Neural progenitor cell (in vitro differentiated cells): ENCODE data around the gene ME1. TPM values are rescaled to one million over a fixed set of nuclear protein-coding genes. Genes with fewer than 3 reads are reported as not detected.

Experiments
- DNase-seq: peaks from one replicate; pipeline ENCODE4 v3.0.0-alpha.2; 2016; ENCODE audit warnings: low spot score
- H2AFZ ChIP-seq: fragments of 200-600 bp; sonication (generic); replicated peaks from 2 replicates; pipeline ENCODE4 v1.6.1; 2016; ENCODE audit warnings: antibody characterized with exemption
- H3F3A ChIP-seq: fragments of 200-600 bp; sonication (generic); 2 replicates; pipeline ENCODE4 v1.6.1; 2016; ENCODE audit warnings: antibody characterized with exemption, low read depth
- H3K27ac ChIP-seq: fragments of 200-600 bp; sonication (generic); 2 replicates; pipeline ENCODE4 v1.5.1; 2016; ENCODE audit warnings: mild to moderate bottlenecking
- H3K27me3 ChIP-seq: fragments of 200-600 bp; sonication (generic); 2 replicates; pipeline ENCODE4 v1.6.1; 2016; ENCODE audit warnings: mild to moderate bottlenecking, moderate library complexity
- H3K36me3 ChIP-seq: fragments of 200-600 bp; sonication (generic); 2 replicates; pipeline ENCODE4 v1.5.1; 2016
- H3K4me1 ChIP-seq: fragments of 200-600 bp; sonication (generic); 2 replicates; pipeline ENCODE4 v1.6.1; 2016; ENCODE audit warnings: mixed run types
- H3K4me2 ChIP-seq: fragments of 200-600 bp; sonication (generic); 2 replicates; pipeline ENCODE4 v1.6.1; 2016
- H3K4me3 ChIP-seq: fragments of 200-600 bp; sonication (generic); 2 replicates; pipeline ENCODE4 v1.5.1; 2016
- H3K79me2 ChIP-seq: fragments of 200-600 bp; sonication (generic); 2 replicates; pipeline ENCODE4 v1.6.1; 2016; ENCODE audit warnings: low read depth
- H3K9ac ChIP-seq: fragments of 200-600 bp; sonication (generic); 2 replicates; pipeline ENCODE4 v1.6.1; 2016
- H3K9me3 ChIP-seq: fragments of 200-600 bp; sonication (generic); 2 replicates; pipeline ENCODE4 v1.5.1; 2016; ENCODE audit warnings: low read depth
- H4K20me1 ChIP-seq: fragments of 200-600 bp; sonication (generic); 2 replicates; pipeline ENCODE4 v1.6.1; 2016; ENCODE audit warnings: low read depth
- H3K27ac Mint-ChIP-seq: 3 replicates; pipeline ENCODE4 v1.8.0; 2021; ENCODE audit warnings: mixed read lengths
- H3K27me3 Mint-ChIP-seq: 2 replicates; pipeline ENCODE4 v1.8.0; 2022; ENCODE audit warnings: low read depth, mild to moderate bottlenecking, inconsistent platforms, moderate library complexity, mixed read lengths; ENCODE audit not compliant: insufficient read depth
- H3K36me3 Mint-ChIP-seq: 3 replicates; pipeline ENCODE4 v1.8.0; 2021; ENCODE audit warnings: mixed read lengths
- H3K4me1 Mint-ChIP-seq: 3 replicates; pipeline ENCODE4 v1.8.0; 2021; ENCODE audit warnings: mixed read lengths
- H3K4me3 Mint-ChIP-seq: 3 replicates; pipeline ENCODE4 v1.8.0; 2021; ENCODE audit warnings: mild to moderate bottlenecking, moderate library complexity, mixed read lengths
- H3K9me3 Mint-ChIP-seq: 3 replicates; pipeline ENCODE4 v1.8.0; 2020; ENCODE audit warnings: mixed read lengths
- EZH2 ChIP-seq: fragments of 200-600 bp; sonication (generic); IDR thresholded peaks from 2 replicates; pipeline ENCODE4 v1.6.1; 2017; ENCODE audit warnings: antibody characterized with exemption, mild to moderate bottlenecking, moderate library complexity
- EZH2phosphoT487 ChIP-seq: fragments of 200-600 bp; sonication (generic); IDR thresholded peaks from 2 replicates; pipeline ENCODE4 v1.6.1; 2017; ENCODE audit warnings: antibody characterized with exemption
- total RNA-seq: library from RNA; depleted of rRNA; stranded (reverse); fragments of >200 nt; gene quantifications from 2 replicates; pipeline ENCODE4 v1.2.3, GENCODE V29; 2015; ENCODE audit warnings: low replicate concordance
- TF ChIP-seq, protein P1 (sequence below): fragments of 200-600 bp; sonication (generic); IDR thresholded peaks from 2 replicates; pipeline ENCODE4 v1.5.1; 2017; ENCODE audit warnings: antibody characterized with exemption, mild to moderate bottlenecking

Gene ME1
- total RNA-seq, 1 donor from 2014 or later = 2.8 TPM

GRCh38 chr6:83180426-83180950 is 250.4 kb downstream of the ME1 start:
- no peaks in the 10 kb centered on the region for H3F3A ChIP-seq
- DNase-seq = no peak
- no peaks in the 10 kb centered on the region for H3K27me3 ChIP-seq
- H3K9me3 ChIP-seq = no peaks in the 10 kb centered on the region
- Mint-ChIP-seq H3K27ac (no peak overlapping the region), H3K4me1 (no peaks in the 10 kb centered on the region), H3K4me3 (no peak overlapping the region), H3K9me3 (no peaks in the 10 kb centered on the region), H3K27me3 (no peaks in the 10 kb centered on the region), H3K36me3 (peaks cover 21% of the 10 kb centered on the region)
- no peak overlapping the region for H3K27ac ChIP-seq
- H2AFZ ChIP-seq = no peak overlapping the region
- H4K20me1 ChIP-seq = no peaks in the 10 kb centered on the region
- H3K9ac ChIP-seq = no peak overlapping the region
- no peaks in the 10 kb centered on the region for H3K36me3 ChIP-seq
- TF ChIP-seq EZH2 (no peak), EZH2phosphoT487 (no peak)
- TF ChIP-seq, protein P1, sequence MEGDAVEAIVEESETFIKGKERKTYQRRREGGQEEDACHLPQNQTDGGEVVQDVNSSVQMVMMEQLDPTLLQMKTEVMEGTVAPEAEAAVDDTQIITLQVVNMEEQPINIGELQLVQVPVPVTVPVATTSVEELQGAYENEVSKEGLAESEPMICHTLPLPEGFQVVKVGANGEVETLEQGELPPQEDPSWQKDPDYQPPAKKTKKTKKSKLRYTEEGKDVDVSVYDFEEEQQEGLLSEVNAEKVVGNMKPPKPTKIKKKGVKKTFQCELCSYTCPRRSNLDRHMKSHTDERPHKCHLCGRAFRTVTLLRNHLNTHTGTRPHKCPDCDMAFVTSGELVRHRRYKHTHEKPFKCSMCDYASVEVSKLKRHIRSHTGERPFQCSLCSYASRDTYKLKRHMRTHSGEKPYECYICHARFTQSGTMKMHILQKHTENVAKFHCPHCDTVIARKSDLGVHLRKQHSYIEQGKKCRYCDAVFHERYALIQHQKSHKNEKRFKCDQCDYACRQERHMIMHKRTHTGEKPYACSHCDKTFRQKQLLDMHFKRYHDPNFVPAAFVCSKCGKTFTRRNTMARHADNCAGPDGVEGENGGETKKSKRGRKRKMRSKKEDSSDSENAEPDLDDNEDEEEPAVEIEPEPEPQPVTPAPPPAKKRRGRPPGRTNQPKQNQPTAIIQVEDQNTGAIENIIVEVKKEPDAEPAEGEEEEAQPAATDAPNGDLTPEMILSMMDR = no peak
- H3K4me1 ChIP-seq = no peaks in the 10 kb centered on the region
- H3K4me3 ChIP-seq = no peak overlapping the region
- H3K4me2 ChIP-seq = no peak overlapping the region
- no peaks in the 10 kb centered on the region for H3K79me2 ChIP-seq

GRCh38 chr6:83176246-83176645 is 254.6 kb downstream of the ME1 start:
- no peak overlapping the region for H3K4me3 Mint-ChIP-seq
- Histone ChIP-seq H3K4me2 (no peak overlapping the region), H2AFZ (no peak overlapping the region), H3K4me3 (no peak overlapping the region), H3K36me3 (peaks cover 8% of the 10 kb centered on the region), H3F3A (no peaks in the 10 kb centered on the region), H3K79me2 (no peaks in the 10 kb centered on the region), H4K20me1 (no peaks in the 10 kb centered on the region), H3K9ac (no peak overlapping the region), H3K27me3 (no peaks in the 10 kb centered on the region), H3K4me1 (no peaks in the 10 kb centered on the region), H3K27ac (no peak overlapping the region), H3K9me3 (no peaks in the 10 kb centered on the region)
- H3K9me3 Mint-ChIP-seq = no peaks in the 10 kb centered on the region
- TF ChIP-seq EZH2phosphoT487 = no peak
- TF ChIP-seq, protein P1 = no peak
- TF ChIP-seq EZH2 = no peak
- H3K4me1 Mint-ChIP-seq = no peaks in the 10 kb centered on the region
- no peaks in the 10 kb centered on the region for H3K27me3 Mint-ChIP-seq
- DNase-seq = no peak
- peaks cover 13% of the 10 kb centered on the region for H3K36me3 Mint-ChIP-seq
- no peak overlapping the region for H3K27ac Mint-ChIP-seq

GRCh38 chr6:83169511-83169910 is 261.3 kb downstream of the ME1 start:
- Histone ChIP-seq H3K4me1 (no peaks in the 10 kb centered on the region), H3F3A (no peaks in the 10 kb centered on the region), H3K36me3 (peaks cover 31% of the 10 kb centered on the region), H4K20me1 (no peaks in the 10 kb centered on the region), H3K27me3 (no peaks in the 10 kb centered on the region), H3K9me3 (no peaks in the 10 kb centered on the region), H3K4me3 (no peak overlapping the region), H3K27ac (no peak overlapping the region), H2AFZ (no peak overlapping the region), H3K79me2 (no peaks in the 10 kb centered on the region), H3K4me2 (no peak overlapping the region), H3K9ac (no peak overlapping the region)
- peaks cover 29% of the 10 kb centered on the region for H3K36me3 Mint-ChIP-seq
- DNase-seq = no peak
- H3K9me3 Mint-ChIP-seq = no peaks in the 10 kb centered on the region
- no peak overlapping the region for H3K4me3 Mint-ChIP-seq
- no peak overlapping the region for H3K27ac Mint-ChIP-seq
- no peaks in the 10 kb centered on the region for H3K27me3 Mint-ChIP-seq
- no peaks in the 10 kb centered on the region for H3K4me1 Mint-ChIP-seq
- TF ChIP-seq EZH2 (no peak), EZH2phosphoT487 (no peak)
- TF ChIP-seq, protein P1 = no peak
